ENCODE data around the gene PLD4.

The PLD4 gene, protein sequence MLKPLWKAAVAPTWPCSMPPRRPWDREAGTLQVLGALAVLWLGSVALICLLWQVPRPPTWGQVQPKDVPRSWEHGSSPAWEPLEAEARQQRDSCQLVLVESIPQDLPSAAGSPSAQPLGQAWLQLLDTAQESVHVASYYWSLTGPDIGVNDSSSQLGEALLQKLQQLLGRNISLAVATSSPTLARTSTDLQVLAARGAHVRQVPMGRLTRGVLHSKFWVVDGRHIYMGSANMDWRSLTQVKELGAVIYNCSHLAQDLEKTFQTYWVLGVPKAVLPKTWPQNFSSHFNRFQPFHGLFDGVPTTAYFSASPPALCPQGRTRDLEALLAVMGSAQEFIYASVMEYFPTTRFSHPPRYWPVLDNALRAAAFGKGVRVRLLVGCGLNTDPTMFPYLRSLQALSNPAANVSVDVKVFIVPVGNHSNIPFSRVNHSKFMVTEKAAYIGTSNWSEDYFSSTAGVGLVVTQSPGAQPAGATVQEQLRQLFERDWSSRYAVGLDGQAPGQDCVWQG

DNA sequence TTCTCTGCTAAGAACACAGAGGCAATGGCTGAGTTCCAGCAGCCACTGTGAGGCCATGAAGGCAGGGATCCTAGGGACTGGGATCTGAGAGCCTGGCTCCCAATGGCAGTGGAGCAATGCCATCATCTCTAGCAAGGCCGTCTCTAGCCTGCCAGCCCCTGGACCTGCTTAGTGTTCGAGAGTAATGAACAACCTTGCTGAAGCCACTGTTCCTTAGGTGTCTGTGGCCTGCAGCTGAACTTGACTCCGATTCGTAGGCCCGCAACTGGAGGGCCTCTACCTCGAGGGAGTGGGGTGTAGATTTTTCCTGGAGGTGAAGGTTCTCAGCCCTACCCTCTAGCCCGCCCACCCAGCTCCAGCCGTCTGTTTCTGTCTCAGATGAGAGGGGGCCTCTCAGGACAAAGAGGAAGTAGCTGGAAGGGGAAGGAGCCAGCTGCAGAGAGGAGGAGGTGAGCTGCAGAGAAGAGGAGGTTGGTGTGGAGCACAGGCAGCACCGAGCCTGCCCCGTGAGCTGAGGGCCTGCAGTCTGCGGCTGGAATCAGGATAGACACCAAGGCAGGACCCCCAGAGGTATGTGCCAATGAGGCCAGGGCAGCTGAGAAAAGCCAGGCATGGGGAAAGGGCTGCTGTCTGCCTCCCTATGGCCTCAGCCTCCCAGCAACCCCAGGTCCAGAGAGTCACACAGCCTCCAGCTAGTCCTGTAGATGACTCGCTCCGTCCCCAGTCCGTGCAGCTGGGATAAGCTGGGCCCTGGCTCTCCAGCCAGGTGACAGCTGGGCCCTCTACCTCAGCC lies at the start of gene PLD4:
TSS of gene PLD4 (plus strand) at position 459 of the 793 bp plus-strand sequence. CDS start 2,262 bp downstream, outside the sequence.
- peak; percentile 53 for DNase-seq (ENCODE audit: low spot score)
- TF ChIP-seq, protein P1, sequence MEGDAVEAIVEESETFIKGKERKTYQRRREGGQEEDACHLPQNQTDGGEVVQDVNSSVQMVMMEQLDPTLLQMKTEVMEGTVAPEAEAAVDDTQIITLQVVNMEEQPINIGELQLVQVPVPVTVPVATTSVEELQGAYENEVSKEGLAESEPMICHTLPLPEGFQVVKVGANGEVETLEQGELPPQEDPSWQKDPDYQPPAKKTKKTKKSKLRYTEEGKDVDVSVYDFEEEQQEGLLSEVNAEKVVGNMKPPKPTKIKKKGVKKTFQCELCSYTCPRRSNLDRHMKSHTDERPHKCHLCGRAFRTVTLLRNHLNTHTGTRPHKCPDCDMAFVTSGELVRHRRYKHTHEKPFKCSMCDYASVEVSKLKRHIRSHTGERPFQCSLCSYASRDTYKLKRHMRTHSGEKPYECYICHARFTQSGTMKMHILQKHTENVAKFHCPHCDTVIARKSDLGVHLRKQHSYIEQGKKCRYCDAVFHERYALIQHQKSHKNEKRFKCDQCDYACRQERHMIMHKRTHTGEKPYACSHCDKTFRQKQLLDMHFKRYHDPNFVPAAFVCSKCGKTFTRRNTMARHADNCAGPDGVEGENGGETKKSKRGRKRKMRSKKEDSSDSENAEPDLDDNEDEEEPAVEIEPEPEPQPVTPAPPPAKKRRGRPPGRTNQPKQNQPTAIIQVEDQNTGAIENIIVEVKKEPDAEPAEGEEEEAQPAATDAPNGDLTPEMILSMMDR (IDR thresholded peaks at IDR 0.05; ENCODE audit: extremely low read depth, missing control alignments): no peak

DNA sequence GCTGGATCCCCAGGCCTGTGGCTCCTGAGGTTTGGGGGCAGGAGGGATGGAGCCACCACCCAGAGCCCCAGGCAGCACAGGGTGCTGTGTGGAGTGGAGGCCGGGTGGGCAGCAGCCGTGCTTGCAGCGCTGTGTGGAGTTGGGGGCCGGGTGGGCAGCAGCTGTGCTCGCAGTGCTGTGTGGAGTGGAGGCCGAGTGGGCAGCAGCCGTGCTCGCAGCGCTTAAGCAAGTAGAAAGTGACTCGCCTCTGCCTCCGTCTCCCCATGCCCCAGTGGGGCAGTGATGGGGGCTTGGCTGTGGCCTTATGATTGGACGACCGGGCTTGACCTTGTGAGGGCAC lies 49.3 kb upstream of the PLD4 start:
- DNase-seq (ENCODE audit: low spot score): no peak
- TF ChIP-seq, protein P1 (IDR thresholded peaks at IDR 0.05; ENCODE audit: extremely low read depth, missing control alignments): no peak

DNA sequence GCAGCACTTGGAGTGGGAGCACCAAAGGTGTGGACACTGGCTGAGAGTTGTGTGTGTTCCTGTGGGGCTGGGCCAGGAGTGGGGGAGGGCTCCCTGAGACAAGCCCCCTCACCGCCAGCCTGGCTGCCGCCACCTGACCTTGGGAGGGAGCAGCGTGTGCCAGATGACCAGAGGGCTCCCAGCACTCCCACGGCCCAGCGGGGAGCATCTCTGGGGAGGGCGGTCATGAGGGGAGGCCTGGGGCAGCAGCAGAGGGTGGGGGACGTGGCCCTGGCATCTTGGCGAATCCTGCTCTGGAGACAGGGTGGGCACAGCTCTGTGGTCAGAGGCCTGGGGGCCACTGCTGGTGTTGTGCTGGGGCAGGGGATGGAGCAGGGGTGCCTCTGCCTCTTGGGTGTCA lies 48.9 kb upstream of the PLD4 start:
- TF ChIP-seq, protein P1 (IDR thresholded peaks at IDR 0.05; ENCODE audit: extremely low read depth, missing control alignments): no peak
- DNase-seq (ENCODE audit: low spot score): no peak

DNA sequence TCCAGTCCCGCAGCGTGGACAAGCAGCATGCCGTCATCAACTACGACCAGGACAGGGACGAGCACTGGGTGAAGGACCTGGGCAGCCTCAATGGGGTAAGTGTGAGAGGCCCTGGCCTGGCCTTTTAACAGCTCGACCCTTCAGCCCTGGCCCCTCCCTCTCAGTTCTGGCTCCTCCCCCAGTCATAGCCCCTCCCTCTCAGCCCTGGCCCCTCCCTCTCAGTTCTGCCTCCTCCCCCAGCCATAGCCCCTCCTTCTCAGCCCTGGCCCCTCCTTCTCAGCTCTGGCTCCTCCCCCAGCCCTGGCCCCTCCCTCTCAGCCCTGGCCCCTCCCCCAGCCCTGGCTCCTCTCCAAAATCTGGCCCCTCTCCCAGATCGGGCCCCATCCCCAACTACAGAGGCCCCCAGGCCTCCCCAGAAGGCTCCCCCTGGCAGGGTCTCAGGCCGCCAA lies 48.4 kb upstream of the PLD4 start:
- TF ChIP-seq, protein P1 (IDR thresholded peaks at IDR 0.05; ENCODE audit: extremely low read depth, missing control alignments): no peak
- peak; percentile 77 for DNase-seq (ENCODE audit: low spot score)

DNA sequence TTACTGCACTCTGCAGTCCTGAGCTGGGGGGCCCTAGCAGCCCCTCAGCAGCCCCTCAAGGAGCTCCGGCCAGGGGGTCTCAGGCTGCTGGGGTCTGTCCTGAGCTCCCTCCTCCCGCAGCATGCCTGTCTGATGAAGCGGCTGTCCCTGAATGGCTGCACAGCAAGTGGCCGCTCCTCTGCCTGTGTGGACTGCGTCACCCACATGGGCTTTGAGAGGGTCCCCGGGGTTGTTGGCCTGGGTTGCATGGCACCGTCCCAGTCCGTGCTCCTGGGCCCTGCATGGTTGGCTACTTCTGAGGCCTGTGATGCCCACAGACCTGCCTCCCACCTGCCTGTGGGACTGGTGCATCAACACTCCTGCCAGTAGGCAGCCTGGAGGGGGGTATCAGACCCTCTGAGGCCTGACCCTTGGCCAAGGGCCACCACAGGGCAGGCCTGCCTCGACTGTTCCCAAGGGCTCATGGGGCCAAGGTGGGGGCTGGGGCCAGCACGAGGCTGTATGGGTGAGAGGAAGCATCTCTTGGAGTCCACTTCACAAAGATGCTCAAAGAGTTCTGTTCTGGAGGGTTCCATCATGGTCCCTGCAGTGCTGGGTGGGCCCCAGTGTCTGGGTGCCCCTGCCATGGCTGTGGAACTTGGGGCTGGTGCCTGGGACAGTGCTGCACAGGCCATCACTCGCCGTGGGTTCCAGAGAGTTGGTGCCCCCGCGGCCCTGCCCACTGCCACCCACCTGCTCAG lies 47.4 kb upstream of the PLD4 start:
- TF ChIP-seq, protein P1 (IDR thresholded peaks at IDR 0.05; ENCODE audit: extremely low read depth, missing control alignments): no peak
- DNase-seq (ENCODE audit: low spot score): no peak

DNA sequence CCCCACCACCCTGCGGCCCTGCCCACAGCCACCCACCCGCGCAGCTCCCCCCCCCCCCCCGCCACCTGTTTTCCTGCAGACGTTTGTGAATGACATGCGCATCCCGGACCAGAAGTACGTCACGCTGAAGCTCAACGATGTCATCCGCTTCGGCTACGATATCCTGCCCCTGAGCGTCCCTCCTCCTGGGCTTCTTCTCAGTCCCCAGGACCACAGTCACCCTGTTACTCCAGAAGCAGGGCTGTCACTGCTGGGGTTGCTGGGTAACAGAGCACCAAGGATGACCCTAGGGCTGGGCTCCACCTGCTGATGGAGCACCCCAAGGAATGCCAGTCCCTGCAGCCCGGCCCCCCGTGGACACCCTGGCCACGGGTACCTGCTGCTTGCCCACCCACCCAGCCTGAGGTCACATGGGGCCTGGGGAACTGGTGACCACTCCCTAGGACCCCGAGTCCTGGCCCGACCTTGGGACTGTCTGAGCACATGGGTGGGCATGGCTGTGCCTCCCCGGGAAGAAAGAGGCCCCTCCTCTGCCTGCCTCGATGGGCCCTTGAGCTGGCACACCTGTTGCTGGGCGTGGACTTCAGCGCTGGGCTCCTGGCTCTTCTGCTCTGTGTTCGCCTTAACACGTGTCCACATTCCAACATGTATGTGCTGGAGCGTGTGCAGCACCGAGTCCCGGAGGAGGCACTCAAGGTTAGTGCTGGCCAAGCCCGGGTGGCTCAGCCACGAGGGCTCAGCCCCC lies 46.7 kb upstream of the PLD4 start:
- TF ChIP-seq, protein P1 (IDR thresholded peaks at IDR 0.05; ENCODE audit: extremely low read depth, missing control alignments): no peak
- no peak for DNase-seq (ENCODE audit: low spot score)

Measured in GM20000 (cell line).